Left ventricle myocardium inferior (tissue), 1 donor: ENCODE measurements around the gene NR2F1-AS1. TPM values are rescaled to one million over a fixed set of nuclear protein-coding genes. Genes with fewer than 3 reads are reported as not detected.

Source experiments
- DNase-seq: peaks from one replicate; pipeline ENCODE4 v3.0.0-alpha.2; 2020
- H3K27ac ChIP-seq: fragments of 200-600 bp; replicated peaks from 2 replicates; pipeline ENCODE4 v1.8.0; 2021
- H3K27me3 ChIP-seq: fragments of 200-600 bp; 2 replicates; pipeline ENCODE4 v1.8.0; 2021; ENCODE audit warnings: low read depth
- H3K36me3 ChIP-seq: fragments of 200-600 bp; 2 replicates; pipeline ENCODE4 v1.8.0; 2021
- H3K4me1 ChIP-seq: fragments of 200-600 bp; 2 replicates; pipeline ENCODE4 v1.8.0; 2021
- H3K4me3 ChIP-seq: fragments of 200-600 bp; 2 replicates; pipeline ENCODE4 v1.8.0; 2021; ENCODE audit warnings: mild to moderate bottlenecking, moderate library complexity
- H3K9me3 ChIP-seq: fragments of 200-600 bp; replicated peaks from 2 replicates; pipeline ENCODE4 v1.8.0; 2021
- intact Hi-C: fragments of 100-400 bp; cut with micrococcal nuclease; formaldehyde crosslinking; loops from one replicate; pipeline ENCODE4 v1.11.0; 2022
- total RNA-seq: library from RNA; stranded (reverse); fragmentation: NEBNext Ultra II Directional; extraction: Animal tissue kit (Norgen Biotek cat#: 25700); gene quantifications from one replicate; pipeline ENCODE4 v1.2.1, GENCODE V29; 2021
- TF ChIP-seq, protein P1 (sequence below): fragments of 200-600 bp; IDR thresholded peaks from 2 replicates; pipeline ENCODE4 v1.8.0; 2021; ENCODE audit warnings: antibody characterized with exemption, mild to moderate bottlenecking, borderline replicate concordance
- donor health status: DM: no; HTN: yes; CAD: no; lungs with severe emphysema.

NR2F1-AS1 gene
- total RNA-seq, 1 donor from 2014 or later, result 0.60 TPM

DNA sequence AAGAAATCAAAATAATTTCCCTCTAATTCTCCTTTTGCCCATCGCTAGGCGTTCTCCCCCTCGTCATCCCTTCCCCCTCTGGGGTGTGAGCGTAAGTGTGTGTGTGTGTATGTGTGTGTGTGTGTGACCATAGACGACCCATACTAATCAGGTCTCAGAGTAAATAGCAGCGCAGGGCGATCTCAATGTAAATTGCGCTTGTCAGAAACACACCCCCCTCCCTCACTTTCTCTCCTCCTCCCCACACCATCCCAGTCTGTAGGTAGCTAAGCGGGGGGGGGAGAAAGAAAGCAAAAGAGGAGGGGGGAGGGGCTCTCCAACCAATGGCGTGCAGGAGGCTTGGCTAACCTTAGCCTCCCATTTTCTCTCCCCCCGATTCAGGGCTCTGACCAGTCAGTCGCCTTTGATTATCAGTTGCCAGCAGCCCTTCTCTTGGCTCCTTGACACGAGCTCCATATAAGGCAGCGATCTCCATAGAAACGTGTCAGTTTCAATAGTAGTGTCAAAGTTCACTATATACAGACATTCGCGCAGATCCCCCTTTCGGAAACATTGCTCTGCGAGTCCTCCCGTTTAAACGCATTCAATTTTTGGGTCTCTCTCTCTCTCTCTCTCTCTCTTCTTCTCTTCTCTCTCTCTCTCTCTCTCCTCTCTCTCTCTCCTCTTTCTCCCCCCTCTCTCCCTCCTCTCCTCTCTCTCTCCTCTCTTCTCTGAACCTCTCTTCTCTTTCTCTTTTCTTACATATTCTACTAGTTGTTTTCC is 1.8 kb upstream of the NR2F1-AS1 start, which contains the start of gene NR2F1:
NR2F1 (plus strand) TSS at position 546 of the 762 bp plus-strand sequence. CDS start 1,802 bp downstream, outside the sequence.
- Histone ChIP-seq H3K27me3 (peaks cover 87% of the 10 kb centered on the region), H3K9me3 (no peaks in the 10 kb centered on the region), H3K4me1 (peaks cover 52% of the 10 kb centered on the region), H3K36me3 (no peaks in the 10 kb centered on the region), H3K27ac (no peak within 1 kb of the TSS), H3K4me3 (peak within 1 kb of the TSS; percentile 65)
- intact Hi-C loops, result no loop called here
- no peak for DNase-seq
- TF ChIP-seq, protein P1, sequence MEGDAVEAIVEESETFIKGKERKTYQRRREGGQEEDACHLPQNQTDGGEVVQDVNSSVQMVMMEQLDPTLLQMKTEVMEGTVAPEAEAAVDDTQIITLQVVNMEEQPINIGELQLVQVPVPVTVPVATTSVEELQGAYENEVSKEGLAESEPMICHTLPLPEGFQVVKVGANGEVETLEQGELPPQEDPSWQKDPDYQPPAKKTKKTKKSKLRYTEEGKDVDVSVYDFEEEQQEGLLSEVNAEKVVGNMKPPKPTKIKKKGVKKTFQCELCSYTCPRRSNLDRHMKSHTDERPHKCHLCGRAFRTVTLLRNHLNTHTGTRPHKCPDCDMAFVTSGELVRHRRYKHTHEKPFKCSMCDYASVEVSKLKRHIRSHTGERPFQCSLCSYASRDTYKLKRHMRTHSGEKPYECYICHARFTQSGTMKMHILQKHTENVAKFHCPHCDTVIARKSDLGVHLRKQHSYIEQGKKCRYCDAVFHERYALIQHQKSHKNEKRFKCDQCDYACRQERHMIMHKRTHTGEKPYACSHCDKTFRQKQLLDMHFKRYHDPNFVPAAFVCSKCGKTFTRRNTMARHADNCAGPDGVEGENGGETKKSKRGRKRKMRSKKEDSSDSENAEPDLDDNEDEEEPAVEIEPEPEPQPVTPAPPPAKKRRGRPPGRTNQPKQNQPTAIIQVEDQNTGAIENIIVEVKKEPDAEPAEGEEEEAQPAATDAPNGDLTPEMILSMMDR, result no peak

DNA sequence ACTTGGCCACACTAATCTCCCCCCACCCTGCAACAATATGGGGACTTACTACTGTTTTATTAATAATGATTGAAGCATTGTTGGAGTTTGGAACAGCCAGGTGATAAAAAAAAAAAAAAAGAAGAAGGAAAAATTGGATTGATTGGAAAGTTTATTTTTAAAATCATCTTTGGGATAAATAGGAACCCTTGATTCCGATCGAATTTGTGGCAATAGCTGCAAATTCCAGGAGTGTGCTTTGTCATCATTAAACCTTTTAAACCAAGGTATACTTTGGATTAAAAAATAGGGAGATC is 1.1 kb upstream of the NR2F1-AS1 start:
- H3K4me3 ChIP-seq, result no peak overlapping the region
- peaks cover 87% of the 10 kb centered on the region for H3K27me3 ChIP-seq
- intact Hi-C loops, result no loop called here
- TF ChIP-seq, protein P1, result no peak
- H3K36me3 ChIP-seq, result no peaks in the 10 kb centered on the region
- no peak for DNase-seq
- H3K4me1 ChIP-seq, result peaks cover 52% of the 10 kb centered on the region
- H3K9me3 ChIP-seq, result no peaks in the 10 kb centered on the region
- H3K27ac ChIP-seq, result no peak overlapping the region

DNA sequence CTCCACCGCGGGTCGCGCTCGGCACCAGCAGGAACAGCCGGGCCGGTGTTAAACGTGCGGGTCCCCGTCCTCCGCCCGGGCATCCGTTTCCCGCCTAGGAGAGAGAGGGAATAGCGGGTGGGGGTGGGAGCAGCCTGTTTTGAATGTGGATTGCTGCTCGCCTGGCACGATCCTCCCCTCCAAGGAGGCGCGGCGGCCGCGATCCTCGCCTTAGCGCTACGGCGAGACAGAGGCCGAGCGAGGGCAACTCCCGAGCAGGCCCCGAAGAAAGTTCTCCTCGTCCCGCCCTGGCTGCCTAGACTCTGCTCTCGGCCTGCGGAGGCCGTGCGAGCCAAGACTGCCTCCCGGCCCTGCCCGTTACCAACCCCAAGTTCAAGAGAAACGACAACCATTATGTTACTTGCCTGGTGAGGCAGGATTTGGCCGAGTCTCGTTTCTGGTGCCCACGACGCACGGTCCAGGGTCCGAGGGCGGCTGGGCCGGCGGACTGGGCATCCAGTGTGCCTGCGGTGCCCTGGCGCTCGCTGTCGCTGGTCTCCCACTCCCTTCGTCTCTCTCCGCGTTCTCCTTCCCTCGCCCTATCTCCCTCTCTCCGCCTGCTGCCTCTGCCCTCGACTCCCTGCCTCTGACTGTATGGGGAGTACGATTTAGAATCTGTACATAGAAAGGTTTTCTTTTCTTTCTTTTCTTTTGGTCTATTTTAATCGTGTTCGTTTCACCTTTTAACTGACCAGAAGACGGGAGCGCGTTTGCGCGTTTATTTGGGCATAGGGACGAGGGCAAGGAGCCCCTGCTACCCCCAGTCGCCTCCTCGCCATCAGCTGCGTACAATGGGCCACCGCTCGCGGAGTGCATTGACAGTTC is 724 bp downstream of the NR2F1-AS1 start:
- H3K9me3 ChIP-seq, result no peaks in the 10 kb centered on the region
- DNase-seq, result no peak
- no peaks in the 10 kb centered on the region for H3K36me3 ChIP-seq
- TF ChIP-seq, protein P1, result no peak
- peak overlapping the region; percentile 75 for H3K4me3 ChIP-seq
- H3K27ac ChIP-seq, result no peak overlapping the region
- intact Hi-C loops, result no loop called here
- H3K4me1 ChIP-seq, result peaks cover 47% of the 10 kb centered on the region
- peaks cover 87% of the 10 kb centered on the region for H3K27me3 ChIP-seq

DNA sequence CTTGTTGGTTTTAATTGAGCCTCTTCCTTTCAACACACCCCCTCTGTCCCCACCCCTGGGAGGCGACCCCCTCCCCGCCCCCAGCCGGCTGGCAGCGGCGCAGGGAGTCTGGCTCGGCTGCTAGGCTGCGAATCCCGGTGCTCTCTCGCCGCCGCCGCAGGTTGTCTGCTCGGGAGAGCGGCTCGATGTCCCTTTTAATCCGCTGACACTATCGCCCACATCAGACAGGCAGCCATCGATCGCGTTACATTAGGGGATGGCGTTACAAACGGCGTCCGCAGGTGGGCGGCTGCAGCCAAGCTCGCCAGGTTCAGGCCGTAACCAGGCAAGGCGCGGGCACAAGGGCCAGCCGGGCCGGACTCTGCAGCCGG is 1.3 kb downstream of the NR2F1-AS1 start:
- Histone ChIP-seq H3K36me3 (no peaks in the 10 kb centered on the region), H3K4me3 (peak overlapping the region; percentile 75), H3K27me3 (peaks cover 90% of the 10 kb centered on the region), H3K9me3 (no peaks in the 10 kb centered on the region), H3K4me1 (peaks cover 44% of the 10 kb centered on the region), H3K27ac (no peak overlapping the region)
- intact Hi-C loops, result no loop called here
- no peak for DNase-seq
- TF ChIP-seq, protein P1, result no peak

DNA sequence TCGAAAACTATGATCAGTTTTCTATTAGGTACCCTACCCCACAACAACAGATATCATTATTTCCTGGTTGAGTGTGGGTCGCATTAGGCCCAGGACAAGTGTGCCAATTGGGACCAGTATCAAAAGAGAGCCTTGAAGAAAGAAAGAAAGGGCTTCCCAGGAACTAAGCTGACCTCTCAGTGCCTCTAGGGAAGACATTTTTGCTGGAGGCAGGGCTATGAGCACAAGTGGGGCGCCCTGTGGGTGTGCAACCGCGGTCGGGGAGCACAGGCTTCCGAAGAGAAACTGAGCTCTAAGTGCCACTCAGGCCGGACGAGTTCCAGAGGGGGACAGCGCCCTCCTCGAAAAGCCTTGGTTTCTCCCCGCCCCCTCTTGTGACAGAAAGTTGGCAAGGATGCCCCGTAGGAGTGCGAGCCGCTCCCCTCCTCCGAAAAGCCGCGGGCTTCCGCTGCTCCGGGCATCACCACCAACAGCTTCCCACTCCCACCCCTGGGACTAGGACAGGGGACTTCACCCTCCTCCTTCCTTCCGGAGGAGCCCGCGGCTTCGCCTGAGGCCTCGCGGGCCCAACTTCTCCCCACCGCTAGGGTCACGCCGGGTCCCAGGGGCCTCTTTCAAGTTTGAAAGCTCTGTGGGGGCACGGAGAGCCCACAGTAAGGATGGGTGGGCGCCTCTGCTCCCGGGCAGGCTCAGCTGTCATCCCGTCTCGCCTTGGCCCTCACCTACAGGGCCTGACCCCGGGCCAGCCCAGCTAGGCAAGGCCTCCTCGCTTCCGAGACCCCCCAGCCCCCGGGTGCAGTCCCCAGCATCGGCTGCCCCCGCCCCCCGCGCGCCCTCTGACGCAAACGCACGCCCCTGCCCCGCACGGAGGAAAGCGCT is 2.0 kb downstream of the NR2F1-AS1 start:
- peaks cover 44% of the 10 kb centered on the region for H3K4me1 ChIP-seq
- peaks cover 96% of the 10 kb centered on the region for H3K27me3 ChIP-seq
- H3K27ac ChIP-seq, result no peak overlapping the region
- intact Hi-C loops, result no loop called here
- TF ChIP-seq, protein P1, result no peak
- peak overlapping the region; percentile 75 for H3K4me3 ChIP-seq
- no peak for DNase-seq
- no peaks in the 10 kb centered on the region for H3K9me3 ChIP-seq
- no peaks in the 10 kb centered on the region for H3K36me3 ChIP-seq
